Fibroblast of pulmonary artery (primary cell): ENCODE data around the gene ABHD12.
A peak's percentile ranks its signal among the peaks of the same experiment; 100 is the strongest.

Experiments
- DNase-seq: peaks from one replicate; pipeline ENCODE4 v3.0.0-alpha.2; 2010; ENCODE audit warnings: low read depth
- H3K4me3 ChIP-seq: replicated peaks from 2 replicates; pipeline ENCODE4 v1.5.1; 2011; ENCODE audit warnings: low read depth, mild to moderate bottlenecking, control low read depth, low read length, moderate library complexity
- CTCF ChIP-seq: IDR thresholded peaks from 2 replicates; pipeline ENCODE4 v1.5.1; 2011; ENCODE audit warnings: mild to moderate bottlenecking, control low read depth, low read length, inconsistent platforms; ENCODE audit errors: missing control alignments

The ABHD12 gene

GRCh38 chr20:25364879-25365699 lies 25.5 kb downstream of the ABHD12 start:
- H3K4me3 ChIP-seq: no peak overlapping the region
- DNase-seq: no peak
- TF ChIP-seq CTCF: no peak

- DNase-seq: peak; percentile 33
- TF ChIP-seq CTCF: no peak
- H3K4me3 ChIP-seq: no peak overlapping the region
These were observed 26.4 kb downstream of the ABHD12 start for GRCh38 chr20:25364180-25364788.

- no peak for TF ChIP-seq CTCF
- H3K4me3 ChIP-seq: no peak overlapping the region
- peak; percentile 32 for DNase-seq
These were observed 29.4 kb downstream of the ABHD12 start for GRCh38 chr20:25361287-25361683.

DNA sequence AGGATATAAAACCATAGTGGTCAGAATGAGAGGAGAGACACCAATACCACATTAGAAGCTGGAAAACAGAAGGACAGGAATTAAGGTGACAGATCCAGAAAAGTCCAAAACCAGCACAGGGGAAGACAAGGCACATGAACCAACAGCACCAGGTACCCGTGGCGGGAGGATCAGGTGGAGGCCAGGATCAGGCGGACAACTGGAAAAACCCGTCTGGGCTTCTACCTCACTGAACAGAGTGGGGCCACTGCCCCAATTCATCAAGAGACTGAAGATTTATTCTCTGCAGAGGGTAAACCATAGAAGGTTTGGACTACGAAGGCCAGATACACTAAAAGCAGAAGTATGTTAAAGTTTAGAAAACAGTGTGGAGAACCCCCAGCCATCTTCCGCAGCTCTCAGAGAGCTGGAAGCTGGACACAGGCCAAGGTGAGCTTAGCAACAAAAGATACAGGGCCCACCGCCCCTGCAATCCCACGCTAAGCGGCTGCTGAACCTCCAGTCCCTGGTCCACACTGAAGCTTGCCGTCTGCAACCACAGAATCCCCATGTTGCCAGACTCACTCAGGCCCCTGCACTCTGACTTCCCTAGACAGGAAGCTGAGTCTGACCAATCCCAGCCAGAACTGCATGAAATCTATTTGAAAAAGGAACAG lies 29.9 kb downstream of the ABHD12 start:
- no peak overlapping the region for H3K4me3 ChIP-seq
- DNase-seq: peak; percentile 47

GRCh38 chr20:25356271-25356933 lies 34.2 kb downstream of the ABHD12 start:
- H3K4me3 ChIP-seq: no peak overlapping the region

More for the DNA sequence above, 29.9 kb downstream of the ABHD12 start:
- no peak for TF ChIP-seq CTCF

More at GRCh38 chr20:25356271-25356933, 34.2 kb downstream of the ABHD12 start:
- no peak for TF ChIP-seq CTCF
- no peak for DNase-seq
